GM20000 (cell line): Measurements from ENCODE around the gene IMMP2L.
"Not testable (repeated sequence)": the region's sequence is repeated elsewhere in the genome, so short reads cannot be mapped to it uniquely, and the experiment has no call there.

Experiments
- DNase-seq: peaks from one replicate; pipeline ENCODE4 v3.0.0; 2012; ENCODE audit warnings: low spot score
- CTCF ChIP-seq: IDR thresholded peaks from 2 replicates; pipeline ENCODE4 v1.5.1; 2012; ENCODE audit warnings: mild to moderate bottlenecking, control low read depth; ENCODE audit errors: extremely low read depth, missing control alignments

IMMP2L gene

DNA sequence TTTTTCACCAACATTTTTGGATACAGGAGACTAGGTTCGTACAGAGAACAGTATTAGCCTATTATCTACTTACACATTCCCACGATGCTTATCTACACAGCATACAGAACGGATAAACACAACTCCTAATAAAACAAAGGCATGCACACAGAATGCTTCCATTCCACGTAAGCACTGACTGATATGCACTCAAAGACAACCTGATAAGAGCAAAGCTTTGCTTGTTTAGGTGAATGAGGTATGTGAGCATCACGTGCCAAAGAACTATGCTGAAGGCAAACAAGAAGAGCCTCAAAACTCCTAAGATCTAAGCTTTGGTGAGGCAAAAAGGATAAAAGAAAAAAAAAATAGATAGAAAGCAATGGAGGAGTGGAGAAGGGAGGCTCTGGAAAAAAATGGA lies 884.9 kb downstream of the IMMP2L start:
- no peak for TF ChIP-seq CTCF
- DNase-seq: no peak

- no peak for TF ChIP-seq CTCF
- no peak for DNase-seq
Observed at GRCh38 chr7:110676785-110677184, 885.5 kb downstream of the IMMP2L start.

- DNase-seq: no peak
- TF ChIP-seq CTCF: no peak
Observed at GRCh38 chr7:110675383-110676103, 886.7 kb downstream of the IMMP2L start.

- TF ChIP-seq CTCF: no peak
- DNase-seq: no peak
Observed at GRCh38 chr7:110673148-110673547, 889.1 kb downstream of the IMMP2L start.

GRCh38 chr7:110669410-110669809 lies 892.9 kb downstream of the IMMP2L start:
- no peak for DNase-seq
- no peak for TF ChIP-seq CTCF

GRCh38 chr7:110664803-110665202 lies 897.5 kb downstream of the IMMP2L start:
- no peak for TF ChIP-seq CTCF
- DNase-seq: no peak

- DNase-seq: not testable (repeated sequence)
Observed at GRCh38 chr7:110660637-110661036, 901.7 kb downstream of the IMMP2L start.

GRCh38 chr7:110650328-110650727 lies 912.0 kb downstream of the IMMP2L start:
- TF ChIP-seq CTCF: no peak
- no peak for DNase-seq
